HepG2 (cell line): ENCODE measurements around the gene MLLT10.

ENCODE experiments used
- ATF7 ChIP-seq, 2 experiments: fragments of 450-650 bp in 1 of 2; sonication (generic) in 1 of 2; formaldehyde crosslinking in 1 of 2; IDR thresholded peaks; 2 replicates each; pipeline versions ENCODE4 v1.4.0 to v1.6.1; 2016 to 2020; ENCODE audit warnings: antibody characterized with exemption in 1 of 2, mild to moderate bottlenecking in 1 of 2, missing genetic modification reagents in 1 of 2
- BHLHE40 ChIP-seq: IDR thresholded peaks from 2 replicates; pipeline ENCODE4 v1.6.1; 2011; ENCODE audit warnings: low read length, improper control_type of control experiment
- EHMT2 ChIP-seq: fragments of 200-600 bp; sonication (generic); IDR thresholded peaks from 2 replicates; pipeline ENCODE4 v1.7.0; 2017; ENCODE audit warnings: antibody characterized with exemption, low read depth, low read length, borderline replicate concordance
- FOSL2 ChIP-seq: sonication (generic); formaldehyde crosslinking; IDR thresholded peaks from 2 replicates; pipeline ENCODE4 v1.4.0; 2020; ENCODE audit warnings: missing genetic modification reagents
- FOXM1 ChIP-seq: sonication (generic); formaldehyde crosslinking; IDR thresholded peaks from 2 replicates; pipeline ENCODE4 v1.5.0; 2020; ENCODE audit warnings: missing genetic modification reagents
- HNRNPH1 ChIP-seq: fragments of 200-400 bp; formaldehyde crosslinking; optimal IDR thresholded peaks from 2 replicates; pipeline ENCODE3; 2017; ENCODE audit warnings: mild to moderate bottlenecking, low read depth, low read length
- JUNB ChIP-seq: sonication (generic); formaldehyde crosslinking; IDR thresholded peaks from 2 replicates; pipeline ENCODE4 v1.8.0; 2022; ENCODE audit warnings: missing genetic modification reagents, mild to moderate bottlenecking, borderline replicate concordance
- MEF2D ChIP-seq: sonication (generic); formaldehyde crosslinking; IDR thresholded peaks from 2 replicates; pipeline ENCODE4 v1.5.1; 2020; ENCODE audit warnings: mild to moderate bottlenecking, missing genetic modification reagents
- SUZ12 ChIP-seq: fragments of 150-350 bp; IDR thresholded peaks from 2 replicates; pipeline ENCODE4 v1.6.1; 2014; ENCODE audit warnings: low read depth, low read length
- ZKSCAN8 ChIP-seq: IDR thresholded peaks from 2 replicates; pipeline ENCODE4 v1.6.1; 2016; ENCODE audit warnings: borderline replicate concordance, missing genetic modification reagents, missing compliant biosample characterization
- ZNF101 ChIP-seq: sonication (generic); formaldehyde crosslinking; IDR thresholded peaks from 2 replicates; pipeline ENCODE4 v1.4.0; 2020; ENCODE audit warnings: mild to moderate bottlenecking, low read depth, missing genetic modification reagents, borderline replicate concordance
- TF ChIP-seq, protein P1 (sequence below): sonication (generic); formaldehyde crosslinking; IDR thresholded peaks from 2 replicates; pipeline ENCODE4 v1.5.0; 2020; ENCODE audit warnings: mild to moderate bottlenecking, missing genetic modification reagents, moderate library complexity
- TF ChIP-seq, protein P2 (sequence below): sonication (generic); formaldehyde crosslinking; IDR thresholded peaks from 2 replicates; pipeline ENCODE4 v1.4.0; 2020; ENCODE audit warnings: missing genetic modification reagents, borderline replicate concordance

- TF ChIP-seq JUNB (CRISPR knock-in tag), result no peak
- no peak for TF ChIP-seq ATF7 (IDR thresholded peaks at IDR 0.05)
- no peak for TF ChIP-seq ATF7 (CRISPR knock-in tag; IDR thresholded peaks at IDR 0.05)
- no peak for TF ChIP-seq MEF2D (CRISPR knock-in tag)
- TF ChIP-seq ZNF101, result no peak
- TF ChIP-seq, protein P1, sequence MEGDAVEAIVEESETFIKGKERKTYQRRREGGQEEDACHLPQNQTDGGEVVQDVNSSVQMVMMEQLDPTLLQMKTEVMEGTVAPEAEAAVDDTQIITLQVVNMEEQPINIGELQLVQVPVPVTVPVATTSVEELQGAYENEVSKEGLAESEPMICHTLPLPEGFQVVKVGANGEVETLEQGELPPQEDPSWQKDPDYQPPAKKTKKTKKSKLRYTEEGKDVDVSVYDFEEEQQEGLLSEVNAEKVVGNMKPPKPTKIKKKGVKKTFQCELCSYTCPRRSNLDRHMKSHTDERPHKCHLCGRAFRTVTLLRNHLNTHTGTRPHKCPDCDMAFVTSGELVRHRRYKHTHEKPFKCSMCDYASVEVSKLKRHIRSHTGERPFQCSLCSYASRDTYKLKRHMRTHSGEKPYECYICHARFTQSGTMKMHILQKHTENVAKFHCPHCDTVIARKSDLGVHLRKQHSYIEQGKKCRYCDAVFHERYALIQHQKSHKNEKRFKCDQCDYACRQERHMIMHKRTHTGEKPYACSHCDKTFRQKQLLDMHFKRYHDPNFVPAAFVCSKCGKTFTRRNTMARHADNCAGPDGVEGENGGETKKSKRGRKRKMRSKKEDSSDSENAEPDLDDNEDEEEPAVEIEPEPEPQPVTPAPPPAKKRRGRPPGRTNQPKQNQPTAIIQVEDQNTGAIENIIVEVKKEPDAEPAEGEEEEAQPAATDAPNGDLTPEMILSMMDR (CRISPR knock-in tag), result no peak
- TF ChIP-seq HNRNPH1, result no peak
- TF ChIP-seq, protein P2, sequence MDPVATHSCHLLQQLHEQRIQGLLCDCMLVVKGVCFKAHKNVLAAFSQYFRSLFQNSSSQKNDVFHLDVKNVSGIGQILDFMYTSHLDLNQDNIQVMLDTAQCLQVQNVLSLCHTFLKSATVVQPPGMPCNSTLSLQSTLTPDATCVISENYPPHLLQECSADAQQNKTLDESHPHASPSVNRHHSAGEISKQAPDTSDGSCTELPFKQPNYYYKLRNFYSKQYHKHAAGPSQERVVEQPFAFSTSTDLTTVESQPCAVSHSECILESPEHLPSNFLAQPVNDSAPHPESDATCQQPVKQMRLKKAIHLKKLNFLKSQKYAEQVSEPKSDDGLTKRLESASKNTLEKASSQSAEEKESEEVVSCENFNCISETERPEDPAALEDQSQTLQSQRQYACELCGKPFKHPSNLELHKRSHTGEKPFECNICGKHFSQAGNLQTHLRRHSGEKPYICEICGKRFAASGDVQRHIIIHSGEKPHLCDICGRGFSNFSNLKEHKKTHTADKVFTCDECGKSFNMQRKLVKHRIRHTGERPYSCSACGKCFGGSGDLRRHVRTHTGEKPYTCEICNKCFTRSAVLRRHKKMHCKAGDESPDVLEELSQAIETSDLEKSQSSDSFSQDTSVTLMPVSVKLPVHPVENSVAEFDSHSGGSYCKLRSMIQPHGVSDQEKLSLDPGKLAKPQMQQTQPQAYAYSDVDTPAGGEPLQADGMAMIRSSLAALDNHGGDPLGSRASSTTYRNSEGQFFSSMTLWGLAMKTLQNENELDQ, result no peak
- TF ChIP-seq BHLHE40, result no peak
- no peak for TF ChIP-seq FOSL2 (CRISPR knock-in tag)
- no peak for TF ChIP-seq ZKSCAN8 (CRISPR knock-in tag)
- no peak for TF ChIP-seq SUZ12
- TF ChIP-seq EHMT2, result no peak
- TF ChIP-seq FOXM1 (CRISPR knock-in tag), result no peak
Observed at GRCh38 chr10:21507150-21507549, 26.9 kb upstream of the MLLT10 start.
